ENCODE results near the gene ZNF226. TPM values are rescaled to one million over a fixed set of nuclear protein-coding genes. Genes with fewer than 3 reads are reported as not detected.
"Not testable (repeated sequence)": the region's sequence is repeated elsewhere in the genome, so short reads cannot be mapped to it uniquely, and the experiment has no call there.

Gene ZNF226
- 18.9 and 23.2 TPM in 2 replicates for total RNA-seq
- polyA plus RNA-seq (2012): 33.2 TPM

- peak; percentile 98 for DNase-seq (ENCODE audit: low read depth)
Measured at GRCh38 chr19:44164673-44165512, at the start of gene ZNF226. Gene ZNF226 (plus strand): TSS chr19:44165100. CDS start chr19:44170081, 4,981 bp downstream.

GRCh38 chr19:44121162-44121561, 43.7 kb upstream of the ZNF226 start:
- not testable (repeated sequence) for DNase-seq (ENCODE audit: low read depth)

GRCh38 chr19:44131955-44132354, 32.9 kb upstream of the ZNF226 start:
- DNase-seq (ENCODE audit: low read depth): no peak

GRCh38 chr19:44141191-44142058, 23.5 kb upstream of the ZNF226 start, which contains the start of gene ZNF234:
Gene ZNF234 (plus strand): TSS chr19:44141554. CDS start chr19:44144633, 3,079 bp downstream.
- peak; percentile 90 for DNase-seq (ENCODE audit: low read depth)

- DNase-seq (ENCODE audit: low read depth): peak; percentile 35
Measured at GRCh38 chr19:44142059-44142433, 22.9 kb upstream of the ZNF226 start.

GRCh38 chr19:44149776-44150175, 15.1 kb upstream of the ZNF226 start:
- DNase-seq (ENCODE audit: low read depth): no peak

GRCh38 chr19:44151491-44151890, 13.4 kb upstream of the ZNF226 start:
- DNase-seq (ENCODE audit: low read depth): no peak

- no peak for DNase-seq (ENCODE audit: low read depth)
Measured at GRCh38 chr19:44156475-44156874, 8.4 kb upstream of the ZNF226 start.

GRCh38 chr19:44163789-44164188, 1.1 kb upstream of the ZNF226 start:
- DNase-seq (ENCODE audit: low read depth): no peak

GRCh38 chr19:44164327-44164672, 600 bp upstream of the ZNF226 start:
- DNase-seq (ENCODE audit: low read depth): no peak

GRCh38 chr19:44170660-44171059, 5.8 kb downstream of the ZNF226 start:
- not testable (repeated sequence) for DNase-seq (ENCODE audit: low read depth)

- no peak for DNase-seq (ENCODE audit: low read depth)
Measured at GRCh38 chr19:44176590-44176989, 11.7 kb downstream of the ZNF226 start.

- no peak for DNase-seq (ENCODE audit: low read depth)
Measured at GRCh38 chr19:44180968-44181367, 16.1 kb downstream of the ZNF226 start.

GRCh38 chr19:44182145-44182544, 17.2 kb downstream of the ZNF226 start:
- no peak for DNase-seq (ENCODE audit: low read depth)

GRCh38 chr19:44190020-44190419, 25.1 kb downstream of the ZNF226 start:
- no peak for DNase-seq (ENCODE audit: low read depth)

- DNase-seq (ENCODE audit: low read depth): no peak
Measured at GRCh38 chr19:44192127-44192526, 27.2 kb downstream of the ZNF226 start.

- no peak for DNase-seq (ENCODE audit: low read depth)
Measured at GRCh38 chr19:44196772-44197171, 31.9 kb downstream of the ZNF226 start.

GRCh38 chr19:44202470-44202869, 37.6 kb downstream of the ZNF226 start:
- DNase-seq (ENCODE audit: low read depth): peak; percentile 6

GRCh38 chr19:44202974-44203373, 38.1 kb downstream of the ZNF226 start:
- no peak for DNase-seq (ENCODE audit: low read depth)

GRCh38 chr19:44203877-44204276, 39.0 kb downstream of the ZNF226 start:
- DNase-seq (ENCODE audit: low read depth): not testable (repeated sequence)

GRCh38 chr19:44204772-44205171, 39.9 kb downstream of the ZNF226 start:
- no peak for DNase-seq (ENCODE audit: low read depth)
